GM12878 (cell line): ENCODE data around the gene PDGFD. TPM values are rescaled to one million over a fixed set of nuclear protein-coding genes. Genes with fewer than 3 reads are reported as not detected.

Source experiments
- ATAC-seq: fragments of 200-7000 bp; cut with Tn5 transposase; 3 replicates; pipeline ENCODE4 v1.9.1; 2020; ENCODE audit warnings: mild to moderate bottlenecking, moderate library complexity
- BruUV-seq: library from RNA; stranded (reverse); fragments of 400-500 nt; replicated peaks from 2 replicates; lab custom pipeline; 2021; lab: Mats Ljungman, UMichigan
- CTCF ChIA-PET: fragments of 300-600 bp; sonication (Branson Sonifier 250); formaldehyde crosslinking; extraction: SDS; loops from one replicate; lab custom pipeline; 2021; ENCODE audit warnings: inconsistent platforms; lab: Yijun Ruan, JAX
- POLR2A ChIA-PET: fragments of 350-600 bp; formaldehyde crosslinking; extraction: SDS; loops from one replicate; lab custom pipeline; 2021; ENCODE audit warnings: inconsistent platforms; lab: Charles Lee
- RAD21 ChIA-PET: fragments of 300-600 bp; sonication (Branson Sonifier 250); formaldehyde crosslinking; loops from one replicate; lab custom pipeline; 2023; ENCODE audit warnings: antibody characterized with exemption; ENCODE audit not compliant: unreplicated experiment; lab: Charles Lee
- SMC1A ChIA-PET: fragments of 300-600 bp; sonication (Branson Sonifier 250); formaldehyde crosslinking; loops from one replicate; lab custom pipeline; 2023; ENCODE audit not compliant: unreplicated experiment, uncharacterized antibody; lab: Charles Lee
- DNase-seq: peaks from one replicate; pipeline ENCODE4 v3.0.0-alpha.2; 2011; ENCODE audit warnings: low read depth, low spot score
- FAIRE-seq: peaks from 3 replicates; lab custom pipeline; 2011; peaks lifted over from hg19 to GRCh38; lab: Jason Lieb, UNC
- H2AFZ ChIP-seq: 2 replicates; pipeline ENCODE4 v1.6.0; 2011; ENCODE audit warnings: low read depth, low read length, control low read depth; ENCODE audit not compliant: control insufficient read depth
- H3K27ac ChIP-seq: 2 replicates; pipeline ENCODE4 v1.5.1; 2011; ENCODE audit warnings: control low read depth; ENCODE audit not compliant: control insufficient read depth, insufficient read depth
- H3K27me3 ChIP-seq, 2 experiments: replicated peaks in 1 of 2; 2 replicates each; pipeline versions ENCODE4 v1.6.0 to v1.6.1; 2011; ENCODE audit warnings: low read length in 1 of 2; ENCODE audit not compliant: control insufficient read depth in 2 of 2, insufficient read depth in 2 of 2
- H3K36me3 ChIP-seq, 2 experiments: 2 replicates each; pipeline ENCODE4 v1.5.1; 2011; ENCODE audit warnings: low read length in 1 of 2; ENCODE audit not compliant: control insufficient read depth in 2 of 2, insufficient read depth in 2 of 2
- H3K4me1 ChIP-seq: 2 replicates; pipeline ENCODE4 v1.6.1; 2011; ENCODE audit warnings: mild to moderate bottlenecking, low read length, moderate library complexity, mixed read lengths; ENCODE audit not compliant: control insufficient read depth, insufficient read depth
- H3K4me2 ChIP-seq: 2 replicates; pipeline ENCODE4 v1.6.0; 2011; ENCODE audit warnings: control low read depth; ENCODE audit not compliant: control insufficient read depth, insufficient read depth
- H3K4me3 ChIP-seq: fragments of 200-600 bp; sonication (generic); 2 replicates; pipeline ENCODE4 v1.5.1; 2016
- H3K79me2 ChIP-seq: 2 replicates; pipeline ENCODE4 v1.6.0; 2011; ENCODE audit warnings: low read length; ENCODE audit not compliant: control insufficient read depth, insufficient read depth
- H3K9ac ChIP-seq: 2 replicates; pipeline ENCODE4 v1.8.0; 2011; ENCODE audit warnings: low read length, control low read depth, mixed read lengths; ENCODE audit not compliant: control insufficient read depth, insufficient read depth
- H3K9me3 ChIP-seq: replicated peaks from 3 replicates; pipeline ENCODE4 v1.5.1; 2011; ENCODE audit warnings: mild to moderate bottlenecking, low read length; ENCODE audit not compliant: control insufficient read depth, insufficient read depth
- H4K20me1 ChIP-seq: 2 replicates; pipeline ENCODE4 v1.6.0; 2011; ENCODE audit not compliant: control insufficient read depth, insufficient read depth
- MXI1 ChIP-seq: fragments of 150-350 bp; IDR thresholded peaks from 2 replicates; pipeline ENCODE4 v1.6.1; 2011; ENCODE audit warnings: low read depth, mild to moderate bottlenecking, inconsistent platforms, low read length, improper control_type of control experiment
- RCOR1 ChIP-seq: conservative IDR thresholded peaks from 2 replicates; pipeline ENCODE4 v1.6.1; 2012; ENCODE audit warnings: low read depth, low read length, improper control_type of control experiment
- STAT1 ChIP-seq: fragments of 450-650 bp; conservative IDR thresholded peaks from 2 replicates; pipeline ENCODE4 v1.6.1; 2014; ENCODE audit warnings: antibody characterized with exemption, mild to moderate bottlenecking
- in situ Hi-C: fragments of 300-500 bp; cut with MboI; formaldehyde crosslinking; loops from 9 replicates; pipeline ENCODE4 v1.14.3; 2018; ENCODE audit warnings: mixed read lengths
- intact Hi-C: fragments of 100-400 bp; cut with micrococcal nuclease; formaldehyde crosslinking; loops from one replicate; pipeline ENCODE4 v1.14.2; 2022; ENCODE audit not compliant: unreplicated experiment
- polyA plus RNA-seq, 11 experiments: library from polyadenylated mRNA; depleted of rRNA in 4 of 11; unstranded in 6 of 11; stranded (reverse) in 5 of 11; fragments of >200 nt; fragmentation: Nextera tagmentation in 4 of 11; fragmentation: Illumina TruSeq in 1 of 11; extraction: Ambion mirVana in 4 of 11; extraction: Trizol in 1 of 11; gene quantifications; 1 replicate in 1 of 11; 2 replicates in 10 of 11; pipeline versions ENCODE4 v1.2.1 to v1.2.3, GENCODE V29; 2011 to 2016; ENCODE audit warnings: inconsistent platforms in 2 of 11, missing spikeins in 2 of 11, low read depth in 1 of 11
- total RNA-seq, 4 experiments: library from RNA; depleted of rRNA in 3 of 4; stranded (reverse); fragments of >200 nt in 3 of 4; fragmentation: Illumina TruSeq in 1 of 4; extraction: Trizol in 1 of 4; gene quantifications; 2 replicates each; pipeline versions ENCODE4 v1.2.1 to v1.2.3, GENCODE V29; 2013 to 2021
- TF ChIP-seq, protein P1 (sequence below): fragments of 450-650 bp; IDR thresholded peaks from 2 replicates; pipeline ENCODE4 v1.6.1; 2017; ENCODE audit warnings: mild to moderate bottlenecking, moderate library complexity

PDGFD gene
- total and polyA plus RNA-seq, 10 of the 15 experiments (the other 5 are each of a cell fraction or from before 2014, with no cell fraction given): 0.05 to 0.13 TPM; not detected in 8

DNA sequence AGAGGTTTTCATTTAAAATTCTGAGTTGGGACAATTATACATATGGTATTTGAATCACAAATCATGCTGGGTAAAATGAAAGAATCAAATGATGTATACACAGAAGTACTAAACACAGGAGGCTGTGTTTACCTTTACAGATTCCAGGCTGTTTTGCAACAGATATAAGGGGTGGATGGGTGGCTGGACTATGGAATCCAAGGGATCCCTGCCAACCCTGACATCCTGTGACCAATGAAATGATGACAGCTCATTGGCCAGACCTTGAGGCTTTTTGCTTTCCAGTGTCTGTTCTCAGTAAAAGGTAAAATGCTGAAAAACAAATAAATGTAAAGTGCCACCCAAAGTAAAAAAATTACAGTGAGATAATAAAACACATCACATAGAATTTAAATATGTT lies 130.8 kb downstream of the PDGFD start:
- Histone ChIP-seq H3K4me1 (no peaks in the 10 kb centered on the region), H3K27ac (no peak overlapping the region), H3K9me3 (no peaks in the 10 kb centered on the region), H3K9ac (no peak overlapping the region), H4K20me1 (no peaks in the 10 kb centered on the region), H2AFZ (no peak overlapping the region), H3K4me3 (no peak overlapping the region), H3K27me3 (no peaks in the 10 kb centered on the region), H3K36me3 (no peaks in the 10 kb centered on the region), H3K4me2 (no peak overlapping the region), H3K79me2 (no peaks in the 10 kb centered on the region)
- ChIA-PET POLR2A (no interaction called here), CTCF (no interaction called here), SMC1A (no interaction called here), RAD21 (no interaction called here)
- DNase-seq: no peak
- no TSS peak for BruUV-seq
- in situ Hi-C loops (no loop called here), intact Hi-C loops (no loop called here)
- FAIRE-seq: no peak
- no peak for ATAC-seq
- TF ChIP-seq RCOR1: no peak
- no peak for TF ChIP-seq STAT1
- TF ChIP-seq MXI1: no peak
- TF ChIP-seq, protein P1, sequence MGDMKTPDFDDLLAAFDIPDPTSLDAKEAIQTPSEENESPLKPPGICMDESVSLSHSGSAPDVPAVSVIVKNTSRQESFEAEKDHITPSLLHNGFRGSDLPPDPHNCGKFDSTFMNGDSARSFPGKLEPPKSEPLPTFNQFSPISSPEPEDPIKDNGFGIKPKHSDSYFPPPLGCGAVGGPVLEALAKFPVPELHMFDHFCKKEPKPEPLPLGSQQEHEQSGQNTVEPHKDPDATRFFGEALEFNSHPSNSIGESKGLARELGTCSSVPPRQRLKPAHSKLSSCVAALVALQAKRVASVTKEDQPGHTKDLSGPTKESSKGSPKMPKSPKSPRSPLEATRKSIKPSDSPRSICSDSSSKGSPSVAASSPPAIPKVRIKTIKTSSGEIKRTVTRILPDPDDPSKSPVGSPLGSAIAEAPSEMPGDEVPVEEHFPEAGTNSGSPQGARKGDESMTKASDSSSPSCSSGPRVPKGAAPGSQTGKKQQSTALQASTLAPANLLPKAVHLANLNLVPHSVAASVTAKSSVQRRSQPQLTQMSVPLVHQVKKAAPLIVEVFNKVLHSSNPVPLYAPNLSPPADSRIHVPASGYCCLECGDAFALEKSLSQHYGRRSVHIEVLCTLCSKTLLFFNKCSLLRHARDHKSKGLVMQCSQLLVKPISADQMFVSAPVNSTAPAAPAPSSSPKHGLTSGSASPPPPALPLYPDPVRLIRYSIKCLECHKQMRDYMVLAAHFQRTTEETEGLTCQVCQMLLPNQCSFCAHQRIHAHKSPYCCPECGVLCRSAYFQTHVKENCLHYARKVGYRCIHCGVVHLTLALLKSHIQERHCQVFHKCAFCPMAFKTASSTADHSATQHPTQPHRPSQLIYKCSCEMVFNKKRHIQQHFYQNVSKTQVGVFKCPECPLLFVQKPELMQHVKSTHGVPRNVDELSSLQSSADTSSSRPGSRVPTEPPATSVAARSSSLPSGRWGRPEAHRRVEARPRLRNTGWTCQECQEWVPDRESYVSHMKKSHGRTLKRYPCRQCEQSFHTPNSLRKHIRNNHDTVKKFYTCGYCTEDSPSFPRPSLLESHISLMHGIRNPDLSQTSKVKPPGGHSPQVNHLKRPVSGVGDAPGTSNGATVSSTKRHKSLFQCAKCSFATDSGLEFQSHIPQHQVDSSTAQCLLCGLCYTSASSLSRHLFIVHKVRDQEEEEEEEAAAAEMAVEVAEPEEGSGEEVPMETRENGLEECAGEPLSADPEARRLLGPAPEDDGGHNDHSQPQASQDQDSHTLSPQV: no peak
